Choroid plexus epithelial cell (primary cell): Measurements from ENCODE around the gene SLC30A7.
"Not testable (repeated sequence)": the region's sequence is repeated elsewhere in the genome, so short reads cannot be mapped to it uniquely, and the experiment has no call there.

Experiments
- DNase-seq: peaks from one replicate; pipeline ENCODE4 v3.0.0-alpha.2; 2010; ENCODE audit warnings: low read depth
- H3K4me3 ChIP-seq: 2 replicates; pipeline ENCODE4 v1.5.1; 2011; ENCODE audit warnings: low read depth, mild to moderate bottlenecking, control low read depth, low read length, moderate library complexity
- CTCF ChIP-seq: conservative IDR thresholded peaks from 2 replicates; pipeline ENCODE4 v1.5.1; 2011; ENCODE audit warnings: low read depth, mild to moderate bottlenecking, control low read depth, inconsistent platforms, low read length, moderate library complexity

Gene SLC30A7

DNA sequence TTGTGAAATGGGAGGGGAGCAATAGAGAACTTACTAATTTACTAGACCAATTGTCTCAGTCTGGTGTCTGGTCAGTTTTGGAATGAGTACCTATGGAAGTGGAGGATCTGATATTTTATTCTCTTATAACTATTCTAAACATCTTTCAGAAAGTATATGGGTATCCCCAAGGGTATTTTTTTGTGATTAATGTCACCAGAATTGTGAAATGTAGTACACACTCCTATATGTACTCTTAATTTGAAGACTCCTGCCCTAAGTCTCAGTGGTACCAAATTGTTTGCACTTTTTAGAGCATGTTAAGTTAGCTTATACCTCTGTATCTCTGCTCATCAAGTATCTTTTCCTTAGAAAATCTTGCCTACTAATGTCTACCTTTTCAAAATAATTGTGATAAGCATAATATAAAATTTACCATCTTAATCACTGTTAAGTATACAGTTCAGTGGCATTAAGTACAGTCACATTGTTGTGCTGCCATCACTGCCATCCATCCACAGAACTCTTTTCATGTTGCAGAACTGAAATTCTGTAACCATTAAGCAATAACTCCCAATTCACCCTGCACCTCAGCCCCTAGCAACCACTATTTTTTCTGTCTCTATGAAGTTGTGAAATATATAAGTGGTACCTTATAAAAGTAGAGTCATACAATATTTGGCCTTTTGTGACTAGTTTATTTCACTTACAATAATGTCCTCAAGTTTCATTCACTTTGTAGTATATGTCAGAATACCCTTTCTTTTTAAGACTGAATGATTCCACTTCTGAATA, 40.5 kb downstream of the SLC30A7 start:
- no peak for TF ChIP-seq CTCF
- DNase-seq, result no peak
- no peak overlapping the region for H3K4me3 ChIP-seq

DNA sequence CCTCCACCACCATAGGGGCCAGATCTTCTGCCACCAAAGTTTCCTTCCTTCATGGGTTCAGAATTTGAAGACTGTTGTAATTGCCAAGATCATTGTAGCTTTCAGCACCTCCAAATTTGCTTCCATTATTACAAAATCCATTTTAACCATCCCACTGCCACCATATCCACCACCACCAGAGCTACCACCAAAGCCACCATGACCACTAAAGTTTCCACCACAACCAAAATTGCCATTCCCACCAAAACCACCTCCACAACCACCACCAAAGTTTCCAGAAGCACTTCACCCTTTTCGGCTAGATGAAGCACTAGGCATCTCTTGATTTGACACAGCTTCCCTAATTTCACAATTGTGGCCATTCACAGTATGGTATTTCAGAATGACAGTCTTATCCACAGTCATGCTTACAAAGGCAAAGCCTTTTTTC, 45.2 kb downstream of the SLC30A7 start:
- no peak overlapping the region for H3K4me3 ChIP-seq
- no peak for DNase-seq
- TF ChIP-seq CTCF, result no peak

- no peak for DNase-seq
- H3K4me3 ChIP-seq, result no peak overlapping the region
- TF ChIP-seq CTCF, result no peak
Measured at GRCh38 chr1:100941580-100942216, 45.8 kb downstream of the SLC30A7 start.

- no peak for DNase-seq
- no peak overlapping the region for H3K4me3 ChIP-seq
- no peak for TF ChIP-seq CTCF
Measured at GRCh38 chr1:100942304-100943046, 46.6 kb downstream of the SLC30A7 start.

GRCh38 chr1:100943533-100943932, 47.6 kb downstream of the SLC30A7 start:
- peak; percentile 27 for DNase-seq
- TF ChIP-seq CTCF, result no peak
- H3K4me3 ChIP-seq, result no peak overlapping the region

DNA sequence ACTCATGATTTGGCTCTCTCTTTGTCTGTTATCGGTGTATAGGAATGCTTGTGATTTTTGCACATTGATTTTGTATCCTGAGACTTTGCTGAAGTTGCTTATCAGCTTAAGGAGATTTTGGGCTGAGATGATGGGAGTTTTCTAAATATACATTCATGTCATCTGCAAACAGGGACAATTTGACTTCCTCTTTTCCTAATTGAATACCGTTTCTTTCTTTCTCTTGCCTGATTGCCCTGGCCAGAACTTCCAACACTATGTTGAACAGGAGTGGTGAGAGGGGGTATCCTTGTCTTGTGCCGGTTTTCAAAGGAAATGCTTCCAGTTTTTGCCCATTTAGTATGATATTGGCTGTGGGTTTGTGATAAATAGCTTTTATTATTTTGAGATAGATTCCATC, 50.2 kb downstream of the SLC30A7 start:
- H3K4me3 ChIP-seq, DNase-seq: not testable (repeated sequence)

- not testable (repeated sequence) for H3K4me3 ChIP-seq, DNase-seq
Measured at GRCh38 chr1:100947816-100948215, 51.9 kb downstream of the SLC30A7 start.

DNA sequence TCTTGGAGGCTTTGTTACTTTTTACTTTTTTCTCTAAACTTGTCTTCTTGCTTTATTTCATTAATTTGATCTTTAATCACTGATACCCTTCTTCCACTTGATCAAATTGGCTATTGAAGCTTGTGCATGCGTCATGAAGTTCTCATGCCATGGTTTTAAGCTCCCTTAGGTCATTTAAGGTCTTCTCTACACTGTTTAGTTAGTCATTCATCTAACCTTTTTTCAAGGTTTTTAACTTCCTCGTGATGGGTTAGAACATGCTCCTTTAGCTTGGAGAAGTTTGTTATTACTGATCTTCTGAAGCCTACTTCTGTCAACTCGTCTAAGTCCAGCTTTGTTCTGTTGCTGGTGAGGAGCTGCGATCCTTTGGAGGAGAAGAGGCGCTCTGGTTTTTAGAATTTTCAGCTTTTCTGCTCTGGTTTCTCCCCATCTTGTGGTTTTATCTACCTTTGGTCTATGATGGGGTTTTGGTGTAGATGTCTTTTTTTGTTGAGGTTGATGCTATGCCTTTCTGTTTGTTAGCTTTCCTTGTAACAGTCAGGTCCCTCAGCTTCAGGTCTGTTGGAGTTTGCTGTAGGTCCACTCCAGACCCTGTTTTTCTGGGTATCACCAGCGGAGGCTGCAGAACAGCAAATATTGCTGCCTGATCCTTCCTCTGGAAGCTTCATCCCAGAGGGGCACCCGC, 53.0 kb downstream of the SLC30A7 start:
- H3K4me3 ChIP-seq, DNase-seq: not testable (repeated sequence)

DNA sequence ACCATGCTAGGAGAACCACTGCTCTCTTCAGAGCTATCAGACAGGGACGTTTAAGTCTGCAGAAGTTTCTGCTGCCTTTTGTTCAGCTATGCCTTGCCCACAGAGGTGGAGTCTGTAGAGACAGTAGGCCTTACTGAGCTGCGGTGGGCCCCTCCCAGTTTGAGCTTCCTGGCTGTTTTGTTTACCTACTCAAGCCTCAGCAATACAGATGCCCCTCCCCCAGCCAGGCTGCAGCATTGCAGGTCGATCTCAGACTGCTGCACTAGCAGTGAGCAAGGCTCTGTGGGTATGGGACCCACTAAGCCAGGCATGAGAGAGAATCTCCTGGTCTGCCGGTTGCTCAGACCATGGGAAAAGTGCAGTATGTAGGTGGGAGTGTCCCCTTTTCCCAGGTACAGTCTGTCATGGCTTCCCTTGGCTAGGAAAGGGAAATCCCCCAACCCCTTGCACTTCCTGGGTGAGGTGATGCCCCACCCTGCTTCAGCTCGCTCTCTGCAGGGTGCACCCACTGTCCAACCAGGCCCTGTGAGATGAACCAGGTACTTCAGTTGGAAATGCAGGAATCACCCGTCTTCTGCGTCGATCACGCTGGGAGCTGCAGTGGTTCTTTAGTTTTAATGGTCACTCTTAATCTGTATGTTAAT, 53.7 kb downstream of the SLC30A7 start:
- DNase-seq, result peak; percentile 59
- not testable (repeated sequence) for H3K4me3 ChIP-seq
